Activated T-helper 1 cell treated with anti-CD3 and anti-CD28 coated beads, Interleukin-2, amount 50 U/mL, for 16 hours (primary cell): ENCODE data around the gene TRIM60.
"Not testable (repeated sequence)": the region's sequence is repeated elsewhere in the genome, so short reads cannot be mapped to it uniquely, and the experiment has no call there.

Experiments
- DNase-seq, 2 donors: peaks; one replicate each; pipeline ENCODE4 v3.0.0-alpha.2; 2020; ENCODE audit warnings: low read depth in 1 of 2, low spot score in 1 of 2

Gene TRIM60

GRCh38 chr4:165053645-165054044 is 21.8 kb downstream of the TRIM60 start, which contains the start of gene TRIM75:
TRIM75 (plus strand) TSS chr4:165053866; CDS start chr4:165059148, 5,282 bp downstream.
- no peak for DNase-seq

DNA sequence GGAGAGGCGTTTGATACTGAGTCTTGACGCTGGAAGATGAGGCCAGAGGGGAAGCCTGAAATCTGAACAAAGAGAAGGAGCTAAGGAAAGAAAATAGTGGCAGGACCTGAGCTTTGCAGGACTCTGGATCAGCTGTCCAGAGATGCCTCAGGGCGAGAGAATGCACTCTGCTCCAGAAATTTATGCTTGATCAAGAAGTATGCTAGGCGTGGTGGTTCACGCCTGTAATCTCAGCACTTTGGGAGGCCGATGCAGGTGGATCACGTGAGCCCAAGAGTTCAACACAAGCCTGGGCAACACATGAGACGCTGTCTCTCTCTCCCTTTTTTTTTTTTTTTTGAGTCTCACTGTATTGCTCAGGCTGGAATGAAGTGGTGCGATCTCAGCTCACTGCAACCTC is 23.8 kb downstream of the TRIM60 start:
- DNase-seq: no peak

DNA sequence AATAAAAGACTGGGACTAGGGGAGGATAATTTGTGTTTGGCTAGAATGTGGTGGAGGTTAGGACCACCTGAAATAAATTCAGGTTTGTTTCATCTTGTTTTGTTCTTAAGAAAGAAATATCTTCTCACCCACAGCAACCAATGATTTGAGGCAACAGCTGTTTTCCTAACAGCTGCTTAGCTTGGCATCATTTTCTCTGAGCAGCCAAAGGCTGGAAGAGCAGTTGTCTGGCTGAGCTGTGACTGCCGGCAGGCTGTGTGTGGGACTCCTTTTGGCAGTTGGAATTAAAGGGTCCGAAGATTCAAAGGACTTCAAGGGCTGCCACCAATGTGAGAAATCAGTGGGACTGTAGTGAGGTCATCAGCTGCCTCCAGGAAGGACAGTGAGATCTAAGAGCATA is 26.9 kb downstream of the TRIM60 start:
- DNase-seq: no peak

DNA sequence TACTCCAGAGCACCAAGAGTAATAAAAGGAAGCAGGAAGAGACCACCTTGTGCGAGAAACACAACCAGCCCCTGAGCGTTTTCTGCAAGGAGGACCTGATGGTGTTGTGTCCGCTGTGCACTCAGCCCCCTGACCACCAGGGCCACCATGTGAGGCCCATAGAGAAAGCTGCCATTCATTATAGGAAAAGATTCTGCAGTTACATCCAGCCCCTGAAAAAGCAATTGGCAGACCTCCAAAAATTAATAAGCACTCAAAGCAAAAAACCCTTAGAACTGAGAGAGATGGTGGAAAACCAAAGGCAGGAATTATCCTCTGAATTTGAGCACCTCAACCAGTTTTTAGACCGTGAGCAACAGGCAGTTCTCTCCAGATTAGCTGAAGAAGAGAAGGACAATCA is 27.6 kb downstream of the TRIM60 start:
- DNase-seq: no peak

DNA sequence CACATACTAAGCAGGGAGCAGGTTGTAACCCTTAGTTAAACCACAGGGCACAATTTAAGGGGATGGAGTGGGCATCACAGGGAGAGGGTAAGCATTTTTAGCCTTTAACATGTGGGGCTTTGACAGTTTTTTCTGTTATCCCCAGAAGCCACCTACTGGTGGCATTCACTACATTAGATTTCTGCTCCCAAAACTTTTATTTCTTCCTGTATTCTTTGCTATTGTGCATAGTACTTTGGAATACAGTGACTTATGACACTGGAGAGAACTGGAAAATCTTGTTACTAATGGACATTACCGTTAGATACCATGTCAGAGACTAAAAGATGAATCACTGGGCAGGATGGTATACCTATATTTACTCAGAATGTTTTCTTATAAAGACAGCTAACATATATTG is 29.1 kb downstream of the TRIM60 start:
- DNase-seq: no peak

DNA sequence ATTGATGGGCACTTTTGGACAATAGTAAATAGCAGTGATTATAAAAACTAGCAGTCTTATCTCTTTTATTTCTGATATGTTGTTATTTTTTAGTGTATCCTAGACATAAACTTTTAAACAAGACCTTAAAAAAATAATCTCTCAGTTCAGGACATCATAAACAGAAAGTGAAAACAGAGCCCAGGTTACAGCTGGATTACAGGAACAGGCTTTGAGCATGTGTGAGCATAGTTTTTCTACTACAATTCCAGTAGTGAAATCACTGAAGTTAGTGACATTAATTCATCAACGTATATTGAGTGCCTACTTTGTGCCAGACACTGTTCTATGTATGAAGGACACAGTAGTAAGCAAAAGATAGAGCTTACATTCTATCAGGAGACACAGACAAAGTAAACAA is 38.8 kb downstream of the TRIM60 start:
- DNase-seq: no peak

- DNase-seq: not testable (repeated sequence)
Measured at GRCh38 chr4:165073346-165073745, 41.5 kb downstream of the TRIM60 start.

DNA sequence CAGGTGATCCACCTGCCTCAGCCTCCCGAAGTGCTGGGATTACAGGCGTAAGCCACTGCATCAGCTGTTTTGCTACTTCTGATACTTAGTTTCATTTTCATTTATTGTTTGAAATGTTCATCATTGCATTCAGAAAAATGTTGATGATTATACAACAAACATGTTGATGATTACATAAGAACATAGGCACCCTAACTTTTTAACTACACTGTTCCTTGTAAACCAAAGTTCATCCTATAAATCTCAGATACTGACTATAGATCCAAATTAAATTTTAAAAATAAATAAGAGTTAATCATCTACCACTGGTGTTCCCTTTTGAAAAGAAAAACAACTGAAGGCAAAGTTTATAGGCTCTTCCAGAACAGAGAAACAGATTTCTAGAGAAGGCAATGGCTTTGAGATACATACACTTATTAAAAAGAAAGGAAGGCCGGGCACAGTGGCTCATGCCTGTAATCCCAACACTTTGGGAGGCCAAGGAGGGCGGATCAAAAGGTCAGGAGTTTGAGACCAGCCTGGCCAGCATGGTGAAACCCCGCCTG is 45.3 kb downstream of the TRIM60 start:
- DNase-seq: no peak

DNA sequence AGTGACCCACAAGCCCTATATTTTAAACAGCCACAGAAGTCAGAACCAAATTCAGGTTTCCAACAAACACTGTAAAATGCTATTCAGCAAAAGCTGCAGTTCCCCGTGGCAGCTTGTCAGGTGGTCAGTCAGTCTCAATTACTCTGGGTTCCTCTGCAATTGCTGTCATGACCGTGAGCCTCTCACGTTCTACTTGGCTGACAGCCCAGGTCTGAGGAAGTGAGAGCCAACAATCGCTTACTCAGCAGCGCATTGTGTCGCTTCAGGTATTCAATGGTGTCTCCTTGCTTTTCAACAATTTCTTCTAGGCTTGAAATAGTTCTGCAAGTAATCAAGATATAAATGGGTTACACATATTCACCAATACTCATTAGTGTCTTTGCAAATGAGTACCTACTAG is 47.7 kb downstream of the TRIM60 start:
- no peak for DNase-seq

DNA sequence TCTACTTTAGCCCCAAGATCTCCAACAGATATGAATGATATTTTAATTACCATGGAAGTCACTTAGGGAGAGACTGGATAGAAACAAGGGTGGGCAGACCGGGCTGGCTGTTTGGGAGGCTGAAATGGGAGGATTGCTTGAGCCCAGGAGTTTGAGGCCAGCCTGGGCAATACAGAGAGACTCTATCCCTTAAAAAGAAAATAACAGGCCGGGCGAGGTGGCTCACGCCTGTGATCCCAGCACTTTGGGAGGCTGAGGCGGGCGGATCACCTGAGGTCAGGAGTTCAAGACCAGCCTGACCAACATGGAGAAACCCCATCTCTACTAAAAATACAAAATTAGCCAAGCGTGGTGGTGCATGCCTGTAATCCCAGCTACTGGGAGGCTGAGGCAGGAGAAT is 53.0 kb downstream of the TRIM60 start:
- DNase-seq: not testable (repeated sequence)

DNA sequence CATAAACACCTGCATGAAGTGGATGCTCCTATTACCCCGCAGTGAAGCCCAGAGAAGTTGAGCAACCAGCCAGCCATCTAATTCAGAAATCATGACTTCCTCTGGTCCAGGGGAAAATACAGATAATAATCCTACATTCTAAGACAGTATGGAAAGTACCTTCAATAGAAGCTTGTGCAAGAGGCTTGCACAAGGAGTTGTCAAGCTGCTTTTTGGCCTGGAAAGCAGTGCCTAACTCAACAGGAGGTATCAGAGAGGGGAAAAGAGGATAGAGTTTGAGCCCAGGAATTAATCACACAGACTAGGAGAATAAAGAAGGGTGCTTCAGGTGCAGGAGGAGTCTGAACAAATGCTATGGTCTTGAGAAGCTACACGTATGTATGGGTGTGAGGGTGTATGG is 54.1 kb downstream of the TRIM60 start:
- DNase-seq: no peak

- no peak for DNase-seq
Measured at GRCh38 chr4:165088366-165088765, 56.6 kb downstream of the TRIM60 start.
